Stimulated activated CD4-positive, alpha-beta T cell treated with anti-CD3 and anti-CD28 coated beads, Interleukin-2, amount 100 ng/mL, for 24 hours (primary cell): Measurements from ENCODE around the gene GAB3.

ENCODE experiments used
- DNase-seq, 2 donors: peaks; one replicate each; pipeline ENCODE4 v3.0.0-alpha.2; 2020

Gene GAB3, protein sequence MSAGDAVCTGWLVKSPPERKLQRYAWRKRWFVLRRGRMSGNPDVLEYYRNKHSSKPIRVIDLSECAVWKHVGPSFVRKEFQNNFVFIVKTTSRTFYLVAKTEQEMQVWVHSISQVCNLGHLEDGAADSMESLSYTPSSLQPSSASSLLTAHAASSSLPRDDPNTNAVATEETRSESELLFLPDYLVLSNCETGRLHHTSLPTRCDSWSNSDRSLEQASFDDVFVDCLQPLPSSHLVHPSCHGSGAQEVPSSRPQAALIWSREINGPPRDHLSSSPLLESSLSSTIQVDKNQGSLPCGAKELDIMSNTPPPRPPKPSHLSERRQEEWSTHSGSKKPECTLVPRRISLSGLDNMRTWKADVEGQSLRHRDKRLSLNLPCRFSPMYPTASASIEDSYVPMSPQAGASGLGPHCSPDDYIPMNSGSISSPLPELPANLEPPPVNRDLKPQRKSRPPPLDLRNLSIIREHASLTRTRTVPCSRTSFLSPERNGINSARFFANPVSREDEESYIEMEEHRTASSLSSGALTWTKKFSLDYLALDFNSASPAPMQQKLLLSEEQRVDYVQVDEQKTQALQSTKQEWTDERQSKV

DNA sequence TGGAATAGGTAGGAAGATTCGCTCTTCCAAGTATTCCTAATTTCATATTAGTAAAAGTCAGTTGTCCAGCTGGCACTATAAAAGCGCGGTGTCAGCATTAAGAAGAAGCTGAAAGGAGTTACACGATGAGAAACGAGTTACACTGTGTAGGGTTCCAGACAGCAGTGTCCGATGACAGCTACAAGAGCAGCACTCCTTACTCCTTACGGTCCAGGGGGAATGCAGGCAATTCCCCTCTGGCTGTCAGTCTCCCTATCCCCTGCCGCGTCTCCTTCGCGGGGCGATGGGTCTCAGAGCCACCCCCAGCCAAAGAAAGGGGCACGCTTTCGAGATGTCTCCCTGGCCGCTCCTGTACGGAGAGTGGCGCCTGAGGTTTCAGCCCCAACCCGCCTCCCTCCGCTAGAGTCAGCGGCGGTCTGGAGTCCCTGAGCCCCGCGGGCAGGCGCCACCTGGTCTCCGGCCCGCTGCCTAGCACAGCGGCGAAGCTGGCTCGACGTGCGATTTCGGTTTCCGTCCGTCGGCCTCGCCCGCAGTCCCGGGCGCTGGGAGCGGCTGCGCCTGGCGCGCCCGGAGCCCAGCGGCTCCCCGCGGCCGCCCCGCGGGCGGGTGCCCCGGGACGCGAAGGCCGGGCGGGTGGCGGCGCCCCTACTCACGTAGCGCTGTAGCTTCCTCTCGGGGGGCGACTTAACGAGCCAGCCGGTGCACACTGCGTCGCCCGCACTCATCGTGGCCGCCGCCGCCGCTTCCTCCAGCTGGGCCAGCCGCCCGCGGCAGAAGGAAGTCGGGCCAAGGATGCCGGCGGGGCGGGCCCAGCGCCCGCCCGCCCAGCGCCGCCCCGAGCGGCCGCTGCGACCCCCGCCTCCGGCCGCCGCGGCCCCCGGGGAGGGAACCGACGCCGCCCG is at the start of gene GAB3:
TSS of gene GAB3 (minus strand) at position 777 of the 902 bp plus-strand sequence. CDS start at position 725, 52 bp downstream.
- peak; percentile 29 to 52 for DNase-seq

DNA sequence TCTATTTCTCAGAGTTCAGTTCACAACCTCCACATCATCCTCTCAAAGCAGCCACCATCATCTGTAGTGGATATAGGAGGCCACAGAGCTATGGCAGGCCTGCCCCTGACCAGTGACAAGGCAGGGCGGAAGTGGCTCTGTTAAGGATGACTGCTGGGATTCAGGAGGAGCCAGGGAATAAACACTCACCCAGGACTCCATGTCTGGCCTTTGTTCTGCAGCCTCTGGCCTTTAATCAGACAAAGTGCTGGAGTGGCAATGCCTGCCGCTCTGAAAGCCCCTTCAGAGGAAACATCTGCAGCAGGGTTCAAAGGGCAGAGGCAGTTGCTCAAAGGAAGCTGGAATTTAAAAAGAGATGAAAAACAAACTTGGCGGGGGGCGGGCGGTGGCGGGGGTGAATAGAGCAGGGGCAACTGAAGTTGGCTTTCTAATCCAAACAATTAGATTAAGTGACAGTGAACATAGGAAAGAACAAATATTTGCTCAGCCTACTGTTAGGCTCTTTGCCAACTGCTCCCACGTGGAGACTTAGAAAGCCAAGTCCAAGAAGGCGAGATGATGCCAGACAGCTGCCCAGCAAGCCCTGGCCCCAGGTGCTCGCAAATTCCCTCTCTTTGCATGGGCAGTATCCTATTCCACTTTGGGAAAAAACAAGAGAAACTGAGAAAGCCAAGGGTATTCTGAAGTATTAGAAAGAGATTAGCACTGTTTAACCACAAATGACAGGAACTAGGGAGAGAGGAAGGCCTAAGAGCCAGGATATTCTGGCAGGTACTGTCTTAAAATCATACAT is 48.9 kb upstream of the GAB3 start:
- DNase-seq, result no peak

DNA sequence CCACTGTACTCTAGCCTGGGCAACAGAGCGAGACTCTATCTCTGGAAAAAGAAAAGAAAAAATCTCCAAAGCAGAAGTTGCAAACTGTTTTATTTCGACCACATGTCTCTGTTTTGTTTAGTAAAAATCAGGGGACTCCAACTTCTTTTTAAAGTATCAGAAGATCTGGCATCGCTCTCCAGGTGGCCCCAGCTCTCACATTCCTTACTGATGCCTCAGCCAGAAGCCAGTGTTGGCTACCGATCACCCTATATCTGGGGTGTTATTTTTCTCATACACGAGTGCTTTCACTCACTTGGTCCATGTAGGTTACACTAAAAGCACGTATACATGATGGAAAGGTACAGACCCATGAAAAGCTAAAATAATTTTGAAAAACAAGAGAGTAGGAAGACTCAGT is 46.1 kb upstream of the GAB3 start:
- no peak for DNase-seq

DNA sequence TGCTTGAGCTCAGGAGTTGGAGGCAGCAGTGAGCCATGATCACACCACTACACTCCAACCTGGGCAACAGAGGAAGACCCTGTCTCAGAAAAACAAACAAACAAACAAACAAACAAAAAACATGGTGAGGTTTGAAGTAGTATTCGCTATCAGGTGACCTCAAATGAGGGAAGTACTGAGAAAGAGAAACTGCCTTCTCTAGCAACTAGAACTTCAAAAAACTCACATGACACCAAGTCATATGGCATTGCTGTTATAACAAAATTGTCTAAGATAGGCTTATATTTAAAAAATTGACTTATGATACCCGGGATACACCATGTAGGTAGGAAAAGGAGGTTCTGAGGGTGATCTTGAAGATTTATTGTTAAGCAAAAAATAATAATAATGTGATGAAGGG is 44.1 kb upstream of the GAB3 start:
- DNase-seq, result no peak

DNA sequence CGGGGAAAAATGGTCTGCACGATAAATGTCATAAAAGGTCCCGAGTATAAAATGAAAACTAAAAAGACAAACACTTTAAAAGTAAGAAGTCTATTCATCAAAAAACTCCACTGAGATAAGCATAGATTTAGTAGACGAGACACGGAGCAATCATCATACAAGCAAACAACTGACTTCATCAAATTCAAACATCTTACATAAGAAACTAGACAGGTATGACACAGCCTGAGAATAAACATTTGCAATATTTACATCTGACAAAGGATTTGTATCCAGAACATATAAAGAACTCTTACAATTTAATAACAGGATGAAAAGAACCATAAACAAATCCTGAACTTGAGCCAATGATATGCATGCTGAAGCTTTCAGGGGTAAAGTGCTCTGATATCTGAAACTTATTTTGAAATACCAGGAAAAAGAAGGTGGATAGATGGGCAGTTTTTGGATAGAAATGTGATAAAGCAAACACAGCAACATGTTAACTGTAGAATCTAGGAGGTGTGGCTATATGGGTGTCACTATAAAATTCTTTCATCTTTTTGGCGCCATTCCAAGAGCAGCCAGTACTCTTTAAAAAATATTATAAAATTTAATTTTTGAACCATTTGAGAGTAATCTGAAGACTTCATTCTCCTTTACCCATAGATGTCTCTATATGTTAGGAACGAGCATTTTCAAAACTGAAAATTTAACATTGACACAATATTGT is 42.4 kb upstream of the GAB3 start:
- no peak for DNase-seq

DNA sequence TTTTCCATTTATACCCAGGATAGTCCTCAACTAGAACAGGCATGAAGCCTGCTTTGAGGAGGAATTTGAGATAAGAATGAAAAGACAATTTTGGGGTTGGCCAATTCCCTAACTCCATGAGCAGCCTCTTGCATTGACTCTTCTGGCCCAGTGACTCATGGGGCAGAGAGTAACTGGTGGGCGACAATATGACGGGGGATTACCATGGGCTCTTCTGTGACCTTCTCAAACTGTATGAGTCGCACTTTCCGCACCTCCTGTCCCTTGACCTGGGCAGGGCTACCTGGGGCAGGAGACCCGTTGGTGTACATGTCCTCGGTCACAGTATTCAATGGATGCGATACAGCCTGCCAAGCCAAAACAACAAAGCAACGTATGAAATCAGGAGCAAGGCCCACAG is 41.1 kb upstream of the GAB3 start:
- DNase-seq, result no peak

DNA sequence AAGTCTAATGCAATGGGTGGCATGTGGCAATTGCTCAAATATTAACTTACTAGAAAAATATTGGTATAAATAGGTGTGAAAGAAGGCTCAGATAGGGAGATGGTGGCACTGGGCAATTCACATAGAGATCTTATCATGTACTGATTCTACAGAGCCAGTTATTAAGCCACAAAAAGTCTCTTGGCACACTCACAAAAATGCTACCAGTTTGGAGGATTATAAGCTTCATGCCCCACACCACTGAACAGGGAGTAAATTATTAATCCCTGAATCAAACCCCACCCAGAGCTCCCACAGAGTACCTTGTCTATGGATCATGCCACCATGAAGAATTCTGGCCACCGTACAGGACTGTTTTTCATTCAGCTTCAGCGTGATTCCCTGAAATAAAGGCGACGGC is 40.6 kb upstream of the GAB3 start:
- DNase-seq, result no peak

DNA sequence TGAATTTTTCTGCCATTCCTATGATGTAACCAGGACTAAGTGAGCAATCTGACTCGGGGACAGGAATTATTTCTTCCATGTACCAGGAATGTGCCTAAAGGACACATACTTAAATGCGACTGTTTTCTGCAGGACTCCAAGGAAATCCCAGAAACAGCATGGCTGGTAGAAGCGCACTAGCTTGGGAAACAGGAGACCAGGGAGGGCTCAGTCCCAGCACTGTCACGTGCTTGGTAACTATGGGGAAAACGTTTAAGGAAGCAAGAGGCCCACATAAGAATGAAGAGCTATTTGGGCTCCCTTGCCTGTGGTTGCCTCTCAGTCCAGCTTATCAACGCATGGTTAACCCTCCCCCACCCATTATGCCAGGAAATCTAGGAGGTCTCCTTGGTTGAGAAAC is 34.8 kb upstream of the GAB3 start:
- DNase-seq, result no peak

DNA sequence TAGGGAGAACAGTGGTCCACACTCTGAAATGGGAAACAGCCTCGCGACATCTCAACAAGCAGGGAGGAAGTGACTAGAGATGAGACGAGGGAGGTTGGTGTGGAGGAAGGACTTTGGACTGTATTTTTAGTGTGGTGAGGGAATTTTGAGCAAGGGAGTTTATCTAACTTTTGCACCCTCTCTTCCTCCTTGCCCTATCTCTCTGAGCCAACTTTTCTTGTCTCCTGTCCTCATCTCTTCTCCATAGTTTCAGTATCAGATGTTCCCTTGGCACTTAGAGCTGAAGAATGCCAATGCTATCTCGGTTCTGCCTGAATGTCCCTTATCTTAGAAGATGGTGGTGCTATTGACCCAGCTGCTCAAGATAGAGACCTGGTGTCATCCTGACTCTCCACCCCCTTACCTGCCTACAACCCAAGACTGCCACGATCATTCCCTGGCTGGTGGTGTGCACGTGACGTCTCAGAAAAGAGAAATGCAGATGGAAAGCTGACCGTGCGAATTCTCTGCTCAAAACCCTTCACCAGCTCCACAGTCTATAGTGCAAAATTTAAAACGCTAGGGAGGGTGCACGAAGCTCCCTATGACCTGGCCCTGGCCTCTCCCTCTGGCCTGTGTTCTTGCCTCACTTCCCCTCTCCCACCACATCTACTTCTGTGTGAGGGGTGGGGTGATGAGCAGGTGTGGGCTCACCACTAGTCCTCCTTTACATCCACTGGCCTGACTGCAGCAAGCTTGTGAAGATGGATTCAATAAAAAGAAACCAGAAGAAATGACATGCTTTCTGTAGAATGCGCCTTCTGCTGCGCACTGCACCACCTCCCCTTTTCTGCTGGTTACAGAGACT is 33.5 kb upstream of the GAB3 start:
- DNase-seq, result no peak

DNA sequence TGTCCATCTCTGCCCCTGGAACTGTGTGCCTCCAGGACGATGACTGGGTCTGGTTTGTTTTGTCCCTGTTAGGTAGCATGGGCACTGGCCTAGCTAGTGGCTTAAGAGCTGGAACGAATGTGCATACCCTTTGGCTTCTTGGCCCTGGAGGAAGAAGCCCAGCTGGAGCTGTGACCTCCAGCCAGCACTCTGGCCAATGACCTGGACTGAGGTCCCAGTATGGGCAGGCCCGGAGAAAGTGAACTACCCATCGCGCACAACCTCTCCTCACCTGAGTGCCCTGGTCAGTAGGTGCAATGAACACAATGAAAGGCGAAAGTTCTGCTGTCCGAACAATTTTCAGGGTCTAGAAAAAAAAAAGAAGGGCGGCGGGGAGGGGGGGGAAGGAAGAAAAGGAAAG is 30.1 kb upstream of the GAB3 start:
- no peak for DNase-seq

DNA sequence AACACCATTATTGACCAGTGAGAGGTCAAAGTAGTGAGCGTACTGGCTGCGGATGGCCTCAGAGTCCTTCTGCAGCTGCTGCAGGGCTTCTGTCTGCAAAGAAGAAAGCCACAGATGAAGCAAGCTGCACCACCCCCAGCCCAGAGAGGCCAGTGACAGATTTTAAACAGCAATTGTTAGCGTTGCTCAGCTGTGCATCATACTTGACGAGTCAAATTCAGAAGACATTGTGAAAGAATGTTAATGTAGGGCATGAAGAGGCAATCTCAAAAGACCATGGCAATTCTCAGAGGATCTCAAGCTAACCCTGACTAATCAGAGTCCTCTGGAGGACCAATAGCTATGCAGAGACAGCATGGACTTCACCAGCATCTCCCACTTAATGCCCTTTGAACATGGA is 28.4 kb upstream of the GAB3 start:
- DNase-seq, result no peak

DNA sequence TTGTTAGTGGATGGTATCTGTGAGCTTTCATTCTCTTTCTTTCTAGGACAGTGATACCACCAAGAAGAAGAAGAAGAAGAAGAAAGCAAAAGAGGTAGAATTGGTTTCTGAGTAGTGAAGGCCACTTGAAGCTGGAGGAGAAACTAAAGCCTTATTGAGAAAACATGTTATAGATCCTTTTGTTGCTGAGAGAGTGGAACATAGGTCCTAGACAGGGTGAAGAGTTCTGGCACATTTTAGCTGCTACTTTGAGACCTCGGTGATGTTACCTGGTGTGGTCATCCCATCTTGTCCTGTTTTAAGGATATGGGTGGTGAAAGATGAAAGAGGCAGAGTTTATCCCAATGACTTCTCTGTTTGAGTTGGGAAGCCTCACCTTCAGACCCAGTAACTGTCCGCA is 25.9 kb upstream of the GAB3 start:
- no peak for DNase-seq

DNA sequence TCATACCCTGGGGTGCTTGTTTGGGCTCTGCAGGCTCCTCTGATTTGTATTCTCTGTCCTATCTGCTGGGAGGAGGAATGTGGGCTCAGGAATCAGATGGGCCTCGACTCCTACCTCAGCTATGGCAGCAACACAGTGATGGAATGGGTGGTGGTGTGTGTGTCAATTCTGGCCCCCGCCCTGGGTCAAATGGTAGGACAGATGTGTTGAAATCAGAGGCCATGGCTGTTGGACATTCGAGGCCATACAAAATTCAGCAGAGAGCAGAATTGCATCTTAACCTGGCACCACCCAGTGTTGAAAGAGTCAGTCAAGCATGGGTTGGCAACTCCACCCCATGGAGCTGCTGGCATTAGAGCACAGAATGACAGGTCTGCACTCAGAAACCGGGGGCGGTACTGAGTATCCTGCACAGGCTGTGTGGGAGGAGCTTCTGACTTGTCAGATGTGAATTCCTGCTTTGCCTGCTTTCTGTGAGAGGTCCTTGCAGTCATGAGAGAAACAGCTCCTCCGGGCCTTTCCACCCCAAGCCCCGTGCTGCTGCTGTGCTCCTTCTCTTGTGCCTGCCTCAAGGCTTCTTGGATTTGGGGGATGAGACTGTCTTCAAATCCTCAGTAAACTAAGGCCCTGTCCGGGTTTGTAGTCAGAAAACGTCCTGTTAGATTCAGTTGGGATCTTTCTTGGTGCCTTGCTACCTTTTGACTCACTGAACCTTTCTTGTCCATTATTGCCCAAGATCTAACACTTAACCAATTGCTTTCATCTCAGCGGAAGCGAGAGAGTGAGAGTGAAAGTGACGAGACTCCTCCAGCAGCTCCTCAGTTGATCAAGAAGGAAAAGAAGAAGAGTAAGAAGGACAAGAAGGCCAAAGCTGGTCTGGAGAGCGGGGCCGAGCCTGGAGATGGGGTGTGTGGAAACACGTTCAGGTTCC is 24.8 kb upstream of the GAB3 start:
- peak; percentile 35 to 37 for DNase-seq

DNA sequence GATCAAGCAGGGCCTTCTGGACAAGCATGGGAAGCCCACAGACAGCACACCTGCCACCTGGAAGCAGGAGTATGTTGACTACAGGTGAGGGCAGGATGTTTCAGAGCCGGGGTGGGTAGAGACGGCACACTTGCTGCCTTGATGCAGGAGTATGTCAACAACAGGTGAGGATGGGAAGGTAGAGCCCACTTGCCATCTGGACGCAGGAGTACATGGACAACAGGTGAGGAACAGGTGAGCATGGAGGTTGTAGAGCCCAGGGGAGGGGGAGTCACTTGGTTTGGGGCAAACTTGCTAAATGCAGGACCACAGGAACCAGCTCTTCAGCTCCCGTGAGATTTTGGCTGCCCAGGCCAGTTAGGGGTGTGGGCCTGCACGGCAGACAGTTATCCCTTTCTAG is 23.7 kb upstream of the GAB3 start:
- DNase-seq, result no peak

DNA sequence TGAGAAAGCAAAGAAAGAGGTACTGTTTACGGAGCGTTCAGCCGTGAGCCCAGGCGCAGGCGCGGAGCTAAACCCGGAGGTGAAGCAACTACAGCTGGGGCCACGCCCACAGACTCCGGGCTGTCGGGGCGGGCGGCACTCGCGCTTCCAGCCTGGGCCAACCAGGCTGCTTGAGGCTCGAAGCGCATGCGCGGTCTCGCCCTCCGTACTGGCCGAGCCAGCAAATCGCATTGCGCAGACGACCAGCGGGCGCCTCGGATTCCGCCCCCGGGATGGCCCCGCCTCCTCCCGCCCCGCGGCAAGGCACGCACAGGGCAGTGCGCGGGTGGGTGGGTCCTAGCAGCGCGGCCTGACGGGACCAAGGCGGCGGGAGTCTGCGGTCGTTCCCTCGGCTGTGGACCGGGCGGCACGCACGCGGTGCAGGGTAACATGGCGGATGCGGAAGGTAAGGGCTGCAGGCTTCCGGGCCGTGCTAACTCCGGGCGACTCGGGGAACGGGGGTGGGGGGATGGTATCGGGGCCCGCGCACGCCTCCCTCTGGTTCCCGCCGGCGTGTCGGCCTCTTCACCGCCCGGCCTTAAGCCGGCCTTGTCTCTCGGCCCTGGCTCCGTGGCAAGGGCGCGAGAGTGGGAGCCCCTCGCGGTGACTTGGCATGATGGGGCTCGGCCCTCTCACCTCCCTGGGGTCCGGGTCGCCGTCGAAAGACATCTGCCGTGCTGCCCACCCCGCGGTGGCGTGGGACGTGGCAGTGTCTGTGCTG is 11.8 kb upstream of the GAB3 start, which contains the start of gene DKC1:
TSS of gene DKC1 (plus strand) at position 328 of the 760 bp plus-strand sequence. CDS start at position 430, 102 bp downstream.
- peak; percentile 93 to 95 for DNase-seq

DNA sequence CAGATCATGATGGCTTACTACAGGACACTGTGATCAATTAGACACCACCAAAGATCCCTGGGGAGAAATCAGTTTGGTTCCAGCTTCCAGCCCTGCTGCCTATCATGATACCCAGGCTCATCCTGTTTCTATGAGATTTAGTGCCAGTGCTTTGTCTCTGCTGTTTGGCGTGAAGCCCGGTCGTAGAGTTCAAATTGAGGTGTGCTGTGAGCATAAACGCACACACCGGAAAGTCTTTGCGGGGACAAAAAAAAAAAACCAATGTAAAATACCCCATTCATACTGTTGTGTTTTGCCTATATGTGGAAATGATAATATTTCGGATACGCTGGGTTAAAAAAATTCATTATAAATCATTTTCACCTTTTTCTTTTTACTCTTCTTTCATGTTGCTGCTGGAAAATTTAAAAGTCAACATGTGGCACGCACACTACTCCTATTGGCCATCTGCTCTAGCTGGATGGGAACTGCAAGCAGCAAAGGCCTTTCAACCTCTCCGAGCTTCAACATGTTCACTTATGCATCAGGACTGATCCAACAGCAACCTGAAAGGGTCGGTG is 11.2 kb upstream of the GAB3 start:
- DNase-seq, result no peak

DNA sequence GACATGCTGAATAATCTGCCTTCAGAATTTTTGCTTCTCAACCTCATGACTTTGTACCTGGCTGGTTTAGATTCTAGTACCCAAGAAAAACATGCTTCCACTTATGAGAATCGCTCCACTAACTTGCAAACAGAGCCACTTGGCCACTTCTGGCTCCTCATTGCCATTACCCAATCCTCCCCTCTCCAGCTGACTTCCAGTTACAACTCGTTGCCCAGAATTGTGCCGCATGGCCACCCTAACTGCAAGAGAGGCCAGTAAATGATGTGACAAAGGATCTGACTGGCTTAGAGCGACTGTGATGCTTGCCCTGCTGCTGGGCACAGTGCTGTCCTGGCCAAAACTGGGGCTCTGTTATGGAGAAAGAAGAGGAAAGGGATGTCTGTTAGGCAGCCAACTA is 7.8 kb upstream of the GAB3 start:
- DNase-seq, result no peak

DNA sequence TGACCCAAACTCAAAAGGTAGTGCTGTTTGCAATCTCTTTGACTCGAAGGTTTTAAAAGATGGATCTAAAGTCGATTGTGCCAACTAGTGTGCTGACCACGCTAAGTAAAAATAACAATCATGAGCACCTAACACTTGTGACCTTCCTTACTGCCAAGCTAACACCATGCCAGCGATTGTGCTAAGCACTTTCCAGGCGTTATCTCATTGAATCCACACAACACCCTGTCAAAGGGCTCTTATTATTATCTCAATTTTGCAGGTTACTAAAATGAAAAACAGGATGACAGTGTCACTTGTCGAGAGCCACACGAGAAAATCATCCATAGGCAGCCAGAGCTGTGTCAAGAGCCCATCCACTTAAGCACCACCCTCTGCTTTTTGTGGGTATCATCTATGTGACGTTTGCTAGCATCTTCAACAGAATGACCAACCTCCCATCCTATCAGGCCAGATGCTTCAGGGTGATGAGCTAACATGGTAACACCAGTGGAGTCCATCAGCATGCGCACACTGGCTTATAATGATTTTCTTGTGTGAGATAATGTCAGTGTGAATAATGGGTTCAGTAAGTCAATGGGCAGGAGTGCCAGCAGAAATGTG is 893 bp upstream of the GAB3 start:
- no peak for DNase-seq
